Right kidney (tissue), 1 donor: ENCODE results near the gene SLC39A3.
"Not testable (repeated sequence)": the region's sequence is repeated elsewhere in the genome, so short reads cannot be mapped to it uniquely, and the experiment has no call there.

Source experiments
- DNase-seq: peaks from one replicate; pipeline ENCODE4 v3.0.0-alpha.2; 2016

SLC39A3 gene

GRCh38 chr19:2723747-2724146 lies 16.1 kb downstream of the SLC39A3 start:
- no peak for DNase-seq

- no peak for DNase-seq
Measured at GRCh38 chr19:2723345-2723715, 16.5 kb downstream of the SLC39A3 start.

- DNase-seq = peak; percentile 34
Measured at GRCh38 chr19:2722541-2723344, 17.1 kb downstream of the SLC39A3 start.

DNA sequence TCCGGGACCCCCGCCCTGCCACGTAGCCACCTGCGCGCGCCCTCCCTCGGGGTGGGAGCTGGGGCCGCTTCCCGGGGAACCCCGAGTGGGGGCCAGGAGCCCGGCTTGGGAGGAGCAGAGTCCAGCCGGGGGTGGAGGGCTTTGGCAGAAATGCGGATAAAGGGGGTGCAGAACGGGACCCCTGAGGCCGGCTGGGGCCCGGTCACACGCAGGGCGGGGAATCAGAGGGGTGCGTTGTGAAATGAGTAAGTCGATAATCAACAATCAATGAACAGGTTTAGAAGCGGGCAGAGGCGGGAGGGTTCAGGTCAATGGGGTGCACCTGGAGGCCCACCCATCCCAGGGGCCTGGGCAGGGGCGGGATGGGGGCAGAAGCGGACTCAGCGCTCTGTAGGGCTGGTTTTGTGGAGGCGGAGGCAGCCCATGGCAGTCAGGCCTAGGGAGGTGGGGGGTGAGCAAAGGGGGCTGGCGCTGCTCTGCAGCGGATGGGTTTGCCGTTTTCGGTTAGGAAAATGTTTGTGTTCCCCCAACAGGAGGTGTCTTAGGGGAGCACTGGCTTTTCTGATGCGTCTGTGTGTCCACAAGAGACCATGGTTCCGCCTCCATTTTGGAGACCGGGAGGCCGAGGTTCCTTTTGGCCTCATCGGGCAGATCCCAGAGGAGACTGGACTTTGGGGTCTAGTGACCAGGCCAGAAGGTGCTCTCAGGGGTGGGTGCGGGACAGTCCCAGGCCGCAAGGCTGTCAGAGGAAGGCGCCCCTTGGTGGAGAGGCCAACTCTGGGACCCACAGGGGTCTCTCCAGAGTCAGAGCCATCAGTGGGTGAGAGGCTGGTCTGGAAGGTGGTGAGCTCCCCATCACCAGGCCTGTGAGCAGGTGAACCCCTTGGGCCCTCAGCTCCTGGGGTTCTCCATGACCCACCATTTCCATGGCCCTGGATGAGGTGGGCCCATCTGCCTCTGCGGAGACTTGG lies 18.0 kb downstream of the SLC39A3 start:
- DNase-seq = no peak

DNA sequence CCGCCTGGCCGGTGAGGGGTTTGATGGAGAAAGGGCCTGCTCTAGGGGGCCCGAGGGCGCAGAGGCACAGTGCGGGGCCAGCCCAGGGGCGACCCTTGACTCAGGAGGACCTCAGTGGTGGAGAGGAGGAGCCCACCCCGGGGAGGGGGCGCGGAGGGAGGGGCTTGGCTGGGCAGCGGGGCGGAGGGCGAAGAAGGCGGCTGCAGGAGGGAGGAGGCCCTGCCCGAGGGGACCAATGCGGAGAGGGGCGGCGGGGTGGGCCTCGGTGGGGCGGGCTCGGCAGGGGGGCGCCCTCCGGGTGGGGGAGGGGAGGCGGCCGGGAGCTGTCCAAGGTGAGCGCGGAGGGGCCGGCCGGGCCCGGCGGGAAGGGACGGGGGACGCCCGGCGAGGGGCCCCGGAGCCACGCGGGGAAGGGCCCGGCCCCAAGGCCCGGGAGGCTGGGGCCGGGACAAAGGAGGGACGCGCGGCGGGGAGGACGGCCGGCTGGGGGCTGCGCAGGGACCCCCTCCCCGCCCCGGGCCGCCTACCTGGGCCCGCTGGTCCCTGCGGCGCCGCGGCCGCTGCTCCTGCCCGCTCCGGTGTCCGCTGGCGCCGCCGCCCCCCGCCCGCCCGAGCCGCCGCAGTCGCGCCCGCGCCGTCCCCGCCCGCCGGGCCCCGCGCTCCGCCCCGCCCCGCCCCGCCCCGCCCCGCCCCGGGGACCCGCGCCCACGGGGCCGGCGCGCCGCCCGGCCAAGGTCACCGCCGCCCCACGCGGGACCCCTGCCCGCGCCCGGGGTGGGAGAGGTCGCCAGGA lies 18.8 kb downstream of the SLC39A3 start, which contains the start of gene DIRAS1:
Gene DIRAS1, minus strand, starts transcription at position 596 of the 793 bp plus-strand sequence. CDS start 3,566 bp downstream, outside the sequence.
- no peak for DNase-seq

DNA sequence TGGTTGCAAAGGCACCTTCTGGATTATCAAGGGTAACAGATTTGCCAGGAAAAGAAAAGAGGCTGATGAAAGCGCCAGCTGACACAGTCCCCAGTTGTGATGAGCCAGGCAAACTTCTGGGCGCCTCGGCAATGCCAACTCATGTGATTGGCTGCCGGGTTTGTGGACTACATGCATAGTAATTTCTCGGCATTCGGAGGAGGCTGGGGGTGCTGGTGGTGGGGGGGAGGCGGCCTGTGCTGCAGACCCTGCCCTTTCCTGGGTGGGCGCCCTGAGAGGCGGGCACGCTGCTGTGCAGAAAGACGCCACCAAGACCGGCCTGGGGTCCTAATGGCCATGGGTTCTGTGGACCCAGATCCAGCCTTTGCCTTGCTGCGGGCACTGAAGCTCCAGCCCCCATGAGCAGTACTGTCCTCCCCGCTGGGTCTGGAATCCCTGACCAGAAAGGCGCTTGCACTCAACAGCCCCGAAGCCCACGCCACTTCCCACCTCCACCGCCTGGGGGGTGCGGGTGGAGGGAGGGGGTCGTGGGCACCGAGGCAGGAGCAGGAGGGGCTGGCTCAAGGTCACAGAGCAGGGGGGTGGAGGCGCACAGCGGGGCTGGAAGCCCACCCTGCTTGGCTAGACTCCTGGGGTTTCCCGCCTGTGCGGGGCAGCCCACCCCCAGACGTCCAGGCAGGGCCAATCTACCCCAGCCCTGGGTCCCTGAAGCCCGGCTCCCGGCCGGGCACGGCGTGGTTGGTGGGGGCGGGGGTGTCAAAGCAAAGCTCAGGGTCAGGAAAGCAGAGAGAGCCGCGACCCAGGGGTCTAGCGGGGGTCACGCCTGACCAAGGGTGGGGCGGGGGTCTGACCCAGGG lies 19.7 kb downstream of the SLC39A3 start:
- no peak for DNase-seq

- DNase-seq = no peak
Measured at GRCh38 chr19:2719232-2719735, 20.5 kb downstream of the SLC39A3 start.

DNA sequence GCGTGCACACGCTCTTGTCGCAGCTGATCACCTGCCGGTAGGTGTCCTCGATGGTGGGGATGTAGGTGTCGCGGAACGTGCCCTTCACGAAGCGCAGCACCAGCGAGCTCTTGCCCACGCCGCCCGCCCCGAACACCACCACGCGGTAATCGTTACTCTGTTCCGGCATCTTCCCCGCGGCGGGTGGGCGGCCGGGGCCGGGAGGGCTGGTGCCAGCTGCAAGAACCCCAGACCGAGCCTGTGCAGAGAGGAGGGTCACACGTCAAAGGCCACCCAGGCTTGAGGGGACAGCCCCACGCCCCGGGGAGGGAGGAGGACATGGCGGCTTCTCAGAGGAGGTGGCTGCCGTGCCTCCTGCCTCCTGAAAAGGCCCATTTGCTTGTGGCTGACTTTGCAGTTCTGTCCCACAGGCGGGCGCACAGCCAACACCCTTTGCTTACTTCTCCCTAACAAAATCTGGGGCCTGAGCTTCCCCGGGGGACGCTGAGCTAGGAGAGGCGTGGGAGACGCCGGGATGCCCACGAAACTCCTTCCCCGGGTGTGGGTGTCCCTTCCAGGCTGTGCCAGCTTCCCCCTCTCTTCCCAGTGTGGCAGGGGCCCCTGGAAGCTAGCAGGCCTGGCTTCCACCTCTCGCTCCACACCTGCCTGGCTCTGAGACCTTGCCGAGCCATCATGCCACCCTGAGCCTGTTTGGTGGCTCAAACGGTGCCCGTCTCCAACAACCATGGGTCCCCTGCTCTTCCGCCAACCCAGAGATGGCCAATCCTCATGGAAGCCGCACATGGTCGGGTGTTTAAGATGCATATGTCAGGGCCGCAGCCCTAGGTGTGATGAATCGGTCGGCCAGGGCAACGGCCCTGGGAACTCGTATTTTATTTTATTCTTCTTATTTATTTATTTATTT lies 21.9 kb downstream of the SLC39A3 start:
- no peak for DNase-seq

DNA sequence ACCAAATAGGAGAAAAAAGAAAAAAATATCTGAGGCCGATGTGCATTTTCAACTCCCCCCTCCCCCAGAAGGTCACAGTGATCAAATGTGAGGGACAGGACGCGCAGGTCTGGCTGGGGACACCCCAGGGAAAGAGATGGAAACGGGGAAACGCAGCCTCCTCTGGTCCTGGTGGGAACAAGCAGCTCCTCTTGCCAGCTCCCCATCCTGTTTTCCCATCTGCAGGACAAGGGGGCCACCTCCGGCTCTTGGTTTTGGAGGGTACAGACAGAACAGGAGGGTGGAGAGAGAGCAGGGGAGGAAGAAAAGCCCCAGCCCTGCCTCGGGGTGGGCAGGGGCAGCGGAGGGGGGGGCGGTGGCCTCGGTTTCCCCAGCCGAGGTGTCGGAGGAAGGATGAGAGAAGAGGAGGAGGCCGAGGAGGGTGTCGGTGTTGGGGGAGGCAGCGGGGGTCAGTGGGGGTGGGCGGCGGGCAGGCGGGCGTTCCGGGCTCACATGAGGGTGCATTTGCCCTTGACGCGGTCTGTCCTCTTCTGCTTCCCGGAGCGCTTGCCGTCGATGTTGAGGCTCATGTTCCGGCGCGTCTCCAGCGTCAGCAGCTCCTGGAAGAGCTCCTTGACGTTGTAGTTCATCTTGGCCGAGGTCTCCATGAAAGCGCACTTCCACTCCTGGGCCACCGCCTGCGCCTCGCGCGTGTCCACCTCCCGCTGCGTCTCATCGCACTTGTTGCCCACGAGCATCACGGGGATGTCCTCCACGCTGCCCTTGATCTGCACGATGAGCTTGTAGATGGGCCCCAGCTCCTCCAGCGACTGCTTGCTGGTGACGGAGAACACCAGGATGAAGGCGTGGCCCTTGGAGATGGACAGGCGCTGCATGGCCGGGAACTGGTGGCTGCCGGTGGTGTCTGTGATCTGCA lies 22.8 kb downstream of the SLC39A3 start:
- DNase-seq = no peak

DNA sequence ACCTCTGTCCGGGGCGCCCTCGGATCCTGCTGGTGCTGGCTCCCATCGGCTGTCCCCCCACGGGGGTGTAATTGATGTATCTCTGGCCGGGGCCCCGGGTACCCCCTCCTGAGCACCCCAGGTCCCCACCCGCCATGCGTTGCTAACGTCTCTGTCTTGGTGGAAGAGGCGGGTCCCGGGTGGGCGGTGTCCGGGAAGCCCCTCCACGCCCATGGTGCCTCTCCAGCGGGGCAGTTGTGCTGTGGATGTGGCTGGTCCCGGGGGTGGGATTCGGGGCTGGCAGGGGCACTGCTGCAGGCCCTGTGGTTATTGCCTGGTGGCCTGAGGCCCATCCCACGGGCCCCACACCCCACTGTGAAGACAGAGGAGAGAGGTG lies 23.6 kb downstream of the SLC39A3 start:
- no peak for DNase-seq

GRCh38 chr19:2715470-2716274 lies 24.1 kb downstream of the SLC39A3 start:
- DNase-seq = no peak

DNA sequence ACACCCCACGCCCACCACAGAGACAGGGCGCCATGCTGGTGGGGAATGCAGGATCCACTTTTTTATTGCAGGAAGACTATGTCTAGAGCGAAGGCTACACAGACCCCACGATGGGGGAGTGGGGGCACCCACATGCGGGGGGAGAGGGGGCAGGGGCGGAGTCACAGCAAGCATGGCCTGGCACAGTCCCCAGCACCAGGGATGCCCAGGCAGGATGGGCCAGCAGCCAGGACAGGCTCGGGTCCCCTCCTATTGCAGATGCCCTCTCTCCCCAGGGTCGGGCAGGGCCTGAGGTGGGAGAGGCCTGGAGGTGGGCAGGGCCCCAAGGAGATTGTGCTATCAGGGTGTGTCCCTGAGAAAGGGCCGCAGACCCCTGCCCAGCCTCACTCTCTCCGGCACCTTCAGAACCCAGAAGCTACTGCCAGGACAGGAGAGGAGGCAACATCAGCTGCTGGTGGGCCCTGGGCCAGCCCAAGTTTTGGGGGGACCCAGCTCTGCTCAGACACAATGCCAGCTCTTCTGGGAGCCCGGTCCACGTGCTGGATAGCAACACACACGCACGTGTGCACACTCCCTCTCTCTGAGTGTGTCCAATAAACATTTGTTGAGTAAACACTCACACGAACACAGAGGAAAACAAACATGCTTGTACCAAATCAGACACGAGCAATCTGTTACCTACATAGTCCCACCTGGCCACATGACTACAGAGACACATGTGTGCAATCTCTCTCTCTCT lies 25.1 kb downstream of the SLC39A3 start:
- no peak for DNase-seq

GRCh38 chr19:2714102-2714501 lies 25.7 kb downstream of the SLC39A3 start:
- DNase-seq = not testable (repeated sequence)

GRCh38 chr19:2713170-2713569 lies 26.6 kb downstream of the SLC39A3 start:
- not testable (repeated sequence) for DNase-seq

DNA sequence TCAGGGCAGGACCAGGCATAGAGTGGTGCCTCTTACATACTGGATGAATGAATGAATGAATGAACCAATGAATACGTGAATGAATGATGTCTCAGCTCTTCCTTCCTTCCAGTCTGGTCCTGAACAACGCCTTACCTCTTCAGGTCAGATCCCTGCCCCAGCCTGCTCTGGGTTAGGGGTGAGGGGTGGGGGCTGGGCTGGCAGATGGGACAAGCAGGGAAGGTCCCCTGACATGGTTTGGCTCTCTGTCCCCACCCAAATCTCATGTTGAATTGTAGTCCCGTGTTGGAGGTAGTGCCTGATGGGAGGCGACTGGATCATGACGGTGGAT lies 28.0 kb downstream of the SLC39A3 start:
- no peak for DNase-seq

DNA sequence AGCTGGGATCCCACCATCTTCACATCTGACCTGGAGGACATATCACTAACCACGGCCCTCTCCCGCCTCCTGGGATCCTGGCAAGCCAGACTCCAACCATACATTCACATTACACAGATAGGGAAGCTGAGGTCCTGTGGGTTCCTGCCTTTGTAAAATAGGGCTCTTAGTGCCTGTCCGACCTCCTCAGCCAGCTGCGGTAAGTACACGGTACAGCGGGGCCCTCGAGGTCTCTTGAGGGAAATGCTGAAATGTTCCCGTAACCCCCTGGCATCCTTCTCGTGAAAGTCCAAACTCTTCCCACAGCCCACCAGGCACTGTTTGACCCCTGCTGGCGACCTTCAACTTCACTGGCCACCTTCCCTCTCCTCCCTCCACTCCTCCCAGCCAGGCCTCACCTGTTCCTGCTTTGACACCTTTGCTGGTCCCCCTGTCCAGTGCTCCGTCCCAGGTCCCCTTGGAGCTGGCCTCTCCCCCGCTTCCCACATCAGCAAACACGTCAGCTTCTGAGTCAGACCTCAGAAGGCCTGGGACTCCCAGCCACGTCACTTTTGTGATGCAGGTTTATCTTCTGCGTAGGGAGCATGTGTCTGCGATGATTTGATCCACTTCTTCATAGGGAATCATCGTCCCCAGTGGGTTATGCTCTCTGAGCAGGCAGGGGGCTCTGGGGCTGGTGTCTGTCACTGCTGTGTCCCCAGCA lies 28.5 kb downstream of the SLC39A3 start:
- DNase-seq = no peak

DNA sequence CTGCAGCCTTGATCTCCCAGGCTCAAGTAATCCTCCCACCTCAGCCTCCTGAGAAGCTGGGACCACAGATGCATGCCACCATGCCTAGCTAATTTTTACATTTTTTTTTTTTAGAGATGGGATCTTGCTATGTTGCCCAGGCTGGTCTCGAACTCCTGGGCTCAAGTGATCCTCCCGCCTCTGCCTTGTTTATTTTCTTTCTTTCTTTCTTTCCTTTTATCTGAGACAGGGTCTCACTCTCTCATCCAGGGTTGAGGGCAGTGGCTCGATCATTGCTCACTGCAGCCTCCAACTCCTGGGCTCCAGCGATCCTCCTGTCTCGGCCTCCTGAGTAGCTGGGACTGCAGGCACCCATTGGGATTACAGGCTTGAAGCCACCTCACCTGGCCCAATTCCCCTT lies 33.6 kb downstream of the SLC39A3 start:
- no peak for DNase-seq
